Measurements from ENCODE around the gene LLGL2.

- TF ChIP-seq EZH2 (IDR thresholded peaks at IDR 0.05; ENCODE audit: low read depth) (no peak), CTCF (conservative IDR thresholded peaks at IDR 0.05) (no peak)
These were observed 91.1 kb downstream of the LLGL2 start for GRCh38 chr17:75616521-75617122.

Measured in PC-9 (cell line).